GM23338 (cell line): Measurements from ENCODE around the gene CPNE4. TPM values are rescaled to one million over a fixed set of nuclear protein-coding genes. Genes with fewer than 3 reads are reported as not detected.
A peak's percentile ranks its signal among the peaks of the same experiment; 100 is the strongest.

Experiments
- ATAC-seq: fragments of 200-7000 bp; cut with Tn5 transposase; 3 replicates; pipeline ENCODE4 v1.9.1; 2020
- DNase-seq: peaks from one replicate; pipeline ENCODE4 v3.0.0-alpha.2; 2015; ENCODE audit warnings: low spot score
- H2AFZ ChIP-seq: fragments of 200-600 bp; sonication (generic); 2 replicates; pipeline ENCODE4 v1.8.0; 2016; ENCODE audit warnings: antibody characterized with exemption, mild to moderate bottlenecking, moderate library complexity
- H3F3A ChIP-seq: fragments of 200-600 bp; sonication (generic); replicated peaks from 2 replicates; pipeline ENCODE4 v1.8.0; 2017; ENCODE audit warnings: antibody characterized with exemption, mixed run types, low read depth
- H3K27ac ChIP-seq: fragments of 200-600 bp; sonication (generic); 2 replicates; pipeline ENCODE4 v1.6.1; 2016; ENCODE audit warnings: low read depth
- H3K27me3 ChIP-seq: fragments of 200-600 bp; sonication (generic); 2 replicates; pipeline ENCODE4 v1.8.0; 2016; ENCODE audit warnings: mild to moderate bottlenecking, mixed run types, moderate library complexity; ENCODE audit not compliant: insufficient read depth
- H3K36me3 ChIP-seq: fragments of 200-600 bp; sonication (generic); 2 replicates; pipeline ENCODE4 v1.8.0; 2016; ENCODE audit warnings: mild to moderate bottlenecking; ENCODE audit not compliant: insufficient read depth
- H3K4me1 ChIP-seq: fragments of 200-600 bp; sonication (generic); 2 replicates; pipeline ENCODE4 v1.8.0; 2016; ENCODE audit warnings: mild to moderate bottlenecking, moderate library complexity; ENCODE audit not compliant: insufficient read depth
- H3K4me2 ChIP-seq: fragments of 200-600 bp; sonication (generic); 2 replicates; pipeline ENCODE4 v1.7.1; 2017; ENCODE audit warnings: mixed run types
- H3K4me3 ChIP-seq: fragments of 200-600 bp; sonication (generic); 2 replicates; pipeline ENCODE4 v1.6.1; 2016; ENCODE audit warnings: mixed run types
- H3K79me2 ChIP-seq: fragments of 200-600 bp; sonication (generic); replicated peaks from 2 replicates; pipeline ENCODE4 v1.8.0; 2017; ENCODE audit warnings: mild to moderate bottlenecking; ENCODE audit not compliant: insufficient read depth
- H3K9me2 ChIP-seq: fragments of 200-600 bp; sonication (generic); 2 replicates; pipeline ENCODE4 v1.8.0; 2017; ENCODE audit not compliant: insufficient read depth
- H4K20me1 ChIP-seq: fragments of 200-600 bp; sonication (generic); replicated peaks from 2 replicates; pipeline ENCODE4 v1.8.0; 2017; ENCODE audit warnings: mild to moderate bottlenecking; ENCODE audit not compliant: insufficient read depth
- H3K27ac Mint-ChIP-seq: 2 replicates; pipeline ENCODE4 v1.8.0; 2020; ENCODE audit warnings: inconsistent platforms, mild to moderate bottlenecking, moderate library complexity, mixed read lengths
- H3K27me3 Mint-ChIP-seq: 3 replicates; pipeline ENCODE4 v1.8.0; 2022; ENCODE audit warnings: low read depth, mild to moderate bottlenecking, moderate library complexity, mixed read lengths, inconsistent platforms; ENCODE audit not compliant: insufficient read depth, poor library complexity
- H3K36me3 Mint-ChIP-seq: 3 replicates; pipeline ENCODE4 v1.8.0; 2021; ENCODE audit warnings: low read depth, mild to moderate bottlenecking, inconsistent platforms, moderate library complexity, mixed read lengths
- H3K4me1 Mint-ChIP-seq: 3 replicates; pipeline ENCODE4 v1.8.0; 2020; ENCODE audit warnings: mild to moderate bottlenecking, inconsistent platforms, mixed read lengths
- H3K4me3 Mint-ChIP-seq: 3 replicates; pipeline ENCODE4 v1.8.0; 2021; ENCODE audit warnings: moderate library complexity, mild to moderate bottlenecking, inconsistent platforms, mixed read lengths
- H3K9me3 Mint-ChIP-seq: 3 replicates; pipeline ENCODE4 v1.8.0; 2020; ENCODE audit warnings: moderate library complexity, mild to moderate bottlenecking, inconsistent platforms, mixed read lengths
- EZH2 ChIP-seq: fragments of 200-600 bp; sonication (generic); IDR thresholded peaks from one replicate; pipeline ENCODE4 v1.8.0; 2017; ENCODE audit warnings: antibody characterized with exemption, mild to moderate bottlenecking, low read depth; ENCODE audit not compliant: unreplicated experiment
- JUNB ChIP-seq: IDR thresholded peaks from one replicate; pipeline ENCODE4 v1.6.1; 2016; ENCODE audit warnings: antibody characterized with exemption; ENCODE audit not compliant: unreplicated experiment
- STAT1 ChIP-seq: IDR thresholded peaks from one replicate; pipeline ENCODE4 v1.6.1; 2016; ENCODE audit warnings: antibody characterized with exemption; ENCODE audit not compliant: unreplicated experiment
- ZNF114 ChIP-seq: fragments of 250-450 bp; sonication (Bioruptor Pico); IDR thresholded peaks from 2 replicates; pipeline ENCODE4 v1.5.0; 2020; ENCODE audit warnings: mild to moderate bottlenecking, moderate library complexity
- ZNF462 ChIP-seq: fragments of 250-450 bp; sonication (Bioruptor Pico); IDR thresholded peaks from 2 replicates; pipeline ENCODE4 v1.5.0; 2020; ENCODE audit warnings: mild to moderate bottlenecking, moderate library complexity
- polyA plus RNA-seq: library from polyadenylated mRNA; unstranded; fragments of >200 nt; fragmentation: Nextera tagmentation; extraction: Ambion mirVana; gene quantifications from 2 replicates; pipeline ENCODE4 v1.2.1, GENCODE V29; 2016
- total RNA-seq: library from RNA; depleted of rRNA; stranded (reverse); fragments of >200 nt; shearing (Covaris generic); gene quantifications from 2 replicates; pipeline ENCODE4 v1.2.3, GENCODE V29; 2014

CPNE4 gene
- total and polyA plus RNA-seq, 2 experiments from 2014 or later: 2.0 to 6.5 TPM

- TF ChIP-seq ZNF462 (CRISPR knock-in tag): no peak
- TF ChIP-seq STAT1: no peak
- TF ChIP-seq EZH2: no peak
Observed at GRCh38 chr3:131917006-131917405, 117.8 kb downstream of the CPNE4 start (continued).

- Histone ChIP-seq H3F3A (no peaks in the 10 kb centered on the region), H3K4me3 (no peak overlapping the region), H4K20me1 (no peaks in the 10 kb centered on the region), H3K4me2 (peak overlapping the region; percentile 34; the same call in 1 of the 2 replicates), H3K79me2 (no peaks in the 10 kb centered on the region), H3K9me2 (peaks cover 10% of the 10 kb centered on the region; the same call in 1 of the 2 replicates), H3K27me3 (no peaks in the 10 kb centered on the region), H2AFZ (no peak overlapping the region), H3K27ac (peak overlapping the region; percentile 1; the same call in 1 of the 2 replicates), H3K36me3 (no peaks in the 10 kb centered on the region), H3K4me1 (peaks cover 64% of the 10 kb centered on the region)
- DNase-seq (peak; percentile 72), ATAC-seq (peak; percentile 86)
- peaks cover 63% of the 10 kb centered on the region for H3K4me1 Mint-ChIP-seq
- TF ChIP-seq JUNB: no peak
- no peak for TF ChIP-seq ZNF114 (CRISPR knock-in tag)
- 0 out of 2 replicates have a peak, but pooled peaks have one; percentile 30 for TF ChIP-seq ZNF462 (CRISPR knock-in tag)
- no peaks in the 10 kb centered on the region; the same call in 2 of the 3 replicates for H3K36me3 Mint-ChIP-seq
- no peak overlapping the region for H3K27ac Mint-ChIP-seq
- no peak overlapping the region for H3K4me3 Mint-ChIP-seq
- no peaks in the 10 kb centered on the region for H3K9me3 Mint-ChIP-seq
- no peaks in the 10 kb centered on the region for H3K27me3 Mint-ChIP-seq
Observed at GRCh38 chr3:131914090-131914691, 120.6 kb downstream of the CPNE4 start.
